HepG2 (cell line): ENCODE data around the gene C6orf58. TPM values are rescaled to one million over a fixed set of nuclear protein-coding genes. Genes with fewer than 3 reads are reported as not detected.

Source experiments
- ATAC-seq: fragments of 200-7000 bp; cut with Tn5 transposase; 3 replicates; pipeline ENCODE4 v1.9.1; 2020; ENCODE audit warnings: mild to moderate bottlenecking, moderate library complexity
- BruUV-seq: library from RNA; stranded (reverse); fragments of 400-500 nt; replicated peaks from 2 replicates; lab custom pipeline; 2021; lab: Mats Ljungman, UMichigan
- CTCF ChIA-PET: fragments of 300-600 bp; formaldehyde crosslinking; extraction: SDS; loops from one replicate; lab custom pipeline; 2021; ENCODE audit warnings: low total read pairs, inconsistent platforms, low intra/inter-chr PET ratio; lab: Yijun Ruan, JAX
- POLR2A ChIA-PET: fragments of 350-600 bp; sonication (Branson Sonifier 250); formaldehyde crosslinking; loops from one replicate; lab custom pipeline; 2020; ENCODE audit warnings: antibody characterized with exemption, inconsistent platforms; lab: Yijun Ruan, JAX
- DNase-seq: peaks from one replicate; pipeline ENCODE4 v3.0.0-alpha.2; 2015; ENCODE audit warnings: low spot score
- FAIRE-seq: peaks from 3 replicates; lab custom pipeline; 2011; peaks lifted over from hg19 to GRCh38; lab: Jason Lieb, UNC
- H2AFZ ChIP-seq: one replicate; pipeline ENCODE4 v1.6.1; 2011; ENCODE audit warnings: low read length, inconsistent platforms
- H3K27ac ChIP-seq: fragments of 300-600 bp; 3 replicates; pipeline ENCODE4 v1.8.0; 2011; ENCODE audit warnings: mixed run types, mild to moderate bottlenecking, mixed read lengths, low read length, inconsistent platforms; ENCODE audit not compliant: insufficient read depth; ENCODE audit errors: extremely low read length
- H3K27me3 ChIP-seq, 2 experiments: fragments of 200-600 bp in 1 of 2; 2 replicates in 1 of 2; 3 replicates in 1 of 2; pipeline versions ENCODE4 v1.6.0 to v1.8.0; 2011; ENCODE audit warnings: low read length in 2 of 2, mild to moderate bottlenecking in 2 of 2, moderate library complexity in 2 of 2, inconsistent platforms in 1 of 2; ENCODE audit not compliant: insufficient read depth in 2 of 2, control insufficient read depth in 1 of 2
- H3K36me3 ChIP-seq, 2 experiments: fragments of 200-600 bp in 1 of 2; replicated peaks in 1 of 2; 2 replicates in 1 of 2; 3 replicates in 1 of 2; pipeline versions ENCODE4 v1.5.1 to v1.8.0; 2011; ENCODE audit warnings: low read length in 2 of 2, inconsistent platforms in 1 of 2; ENCODE audit not compliant: insufficient read depth in 2 of 2, control insufficient read depth in 1 of 2
- H3K4me1 ChIP-seq: 2 replicates; pipeline ENCODE4 v1.5.1; 2012; ENCODE audit warnings: low read length, inconsistent platforms; ENCODE audit not compliant: insufficient read depth
- H3K4me2 ChIP-seq: 2 replicates; pipeline ENCODE4 v1.6.0; 2011; ENCODE audit warnings: low read depth, low read length, inconsistent platforms
- H3K4me3 ChIP-seq, 3 experiments: fragments of 200-600 bp in 1 of 3; sonication (generic), shearing (Covaris generic) in 1 of 3; replicated peaks in 1 of 3; 2 replicates each; pipeline ENCODE4 v1.5.1; 2011 to 2016; ENCODE audit warnings: low read length in 3 of 3, inconsistent platforms in 2 of 3, low read depth in 2 of 3, mild to moderate bottlenecking in 2 of 3, control low read depth in 1 of 3, mixed read lengths in 1 of 3; ENCODE audit not compliant: insufficient read depth in 1 of 3
- H3K79me2 ChIP-seq: one replicate; pipeline ENCODE4 v1.6.1; 2011; ENCODE audit warnings: low read length, inconsistent platforms; ENCODE audit not compliant: insufficient read depth
- H3K9ac ChIP-seq: 2 replicates; pipeline ENCODE4 v1.6.0; 2011; ENCODE audit warnings: mild to moderate bottlenecking, low read depth, low read length, inconsistent platforms; ENCODE audit not compliant: insufficient read depth
- H3K9me3 ChIP-seq: 2 replicates; pipeline ENCODE4 v1.5.1; 2012; ENCODE audit warnings: mild to moderate bottlenecking, low read length
- H4K20me1 ChIP-seq: 2 replicates; pipeline ENCODE4 v1.6.0; 2011; ENCODE audit warnings: inconsistent platforms, mild to moderate bottlenecking, low read length, moderate library complexity; ENCODE audit not compliant: insufficient read depth
- ARNT2 ChIP-seq: sonication (generic); formaldehyde crosslinking; IDR thresholded peaks from 2 replicates; pipeline ENCODE4 v1.8.0; 2022; ENCODE audit warnings: mild to moderate bottlenecking, low read depth, missing genetic modification reagents, moderate library complexity
- CC2D1A ChIP-seq: sonication (generic); formaldehyde crosslinking; IDR thresholded peaks from 2 replicates; pipeline ENCODE4 v1.8.1; 2023; ENCODE audit warnings: mild to moderate bottlenecking, missing genetic modification reagents
- CREB3 ChIP-seq: sonication (generic); formaldehyde crosslinking; IDR thresholded peaks from 2 replicates; pipeline ENCODE4 v1.5.0; 2020; ENCODE audit warnings: missing genetic modification reagents
- ESRRA ChIP-seq: sonication (generic); formaldehyde crosslinking; IDR thresholded peaks from 2 replicates; pipeline ENCODE4 v1.5.1; 2020; ENCODE audit warnings: mild to moderate bottlenecking, low read depth, missing genetic modification reagents
- GABPB1 ChIP-seq: IDR thresholded peaks from 2 replicates; pipeline ENCODE4 v1.6.1; 2016; ENCODE audit warnings: mild to moderate bottlenecking, missing genetic modification reagents, moderate library complexity, missing compliant biosample characterization
- MBNL3 ChIP-seq: fragments of 250-450 bp; sonication (Bioruptor Pico); conservative IDR thresholded peaks from 2 replicates; pipeline ENCODE4 v1.8.0; 2022; ENCODE audit warnings: mild to moderate bottlenecking, inconsistent platforms
- MED1 ChIP-seq: sonication (generic); formaldehyde crosslinking; IDR thresholded peaks from 2 replicates; pipeline ENCODE4 v1.4.0; 2020; ENCODE audit warnings: missing genetic modification reagents
- NR3C1 ChIP-seq: sonication (generic); formaldehyde crosslinking; IDR thresholded peaks from 2 replicates; pipeline ENCODE4 v1.4.0; 2020; ENCODE audit warnings: missing genetic modification reagents
- TOE1 ChIP-seq: sonication (generic); formaldehyde crosslinking; IDR thresholded peaks from 2 replicates; pipeline ENCODE4 v1.4.0; 2020; ENCODE audit warnings: mild to moderate bottlenecking, missing genetic modification reagents
- ZNF274 ChIP-seq: sonication (generic); formaldehyde crosslinking; IDR thresholded peaks from 2 replicates; pipeline ENCODE4 v1.5.1; 2020; ENCODE audit warnings: mild to moderate bottlenecking, missing genetic modification reagents
- ZNF282 ChIP-seq: fragments of 450-650 bp; IDR thresholded peaks from 2 replicates; pipeline ENCODE4 v1.6.1; 2018; ENCODE audit not compliant: partially characterized antibody
- ZNF552 ChIP-seq: sonication (generic); formaldehyde crosslinking; IDR thresholded peaks from 2 replicates; pipeline ENCODE4 v1.9.0; 2022; ENCODE audit warnings: missing genetic modification reagents, mild to moderate bottlenecking, borderline replicate concordance
- ZNF629 ChIP-seq: sonication (generic); formaldehyde crosslinking; conservative IDR thresholded peaks from 2 replicates; pipeline ENCODE4 v1.5.0; 2020; ENCODE audit warnings: missing genetic modification reagents
- ZNF703 ChIP-seq: sonication (generic); formaldehyde crosslinking; IDR thresholded peaks from 2 replicates; pipeline ENCODE4 v1.5.1; 2020; ENCODE audit warnings: missing genetic modification reagents, mild to moderate bottlenecking, moderate library complexity, borderline replicate concordance
- ZNF713 ChIP-seq: sonication (generic); formaldehyde crosslinking; IDR thresholded peaks from 2 replicates; pipeline ENCODE4 v1.4.0; 2020; ENCODE audit warnings: mild to moderate bottlenecking, missing genetic modification reagents
- ZNF788 ChIP-seq: sonication (generic); formaldehyde crosslinking; IDR thresholded peaks from 2 replicates; pipeline ENCODE4 v1.5.0; 2020; ENCODE audit warnings: mild to moderate bottlenecking, missing genetic modification reagents, borderline replicate concordance
- WGBS: methylation state at CpG from one replicate; pipeline ENCODE4 v1.1.6; 2017; ENCODE audit warnings: low lambda C conversion rate; 5-methylcytosine and 5-hydroxymethylcytosine counted together
- in situ Hi-C: cut with HindIII; loops from 2 replicates; pipeline ENCODE4 v1.10.0; 2017; ENCODE audit warnings: low pct_unique_long_range_greater_than_20kb; ENCODE audit not compliant: extremely low pct_ligation_motif_present
- intact Hi-C: fragments of 100-400 bp; cut with micrococcal nuclease; formaldehyde crosslinking; loops from one replicate; pipeline ENCODE4 v1.10.0; 2022; ENCODE audit not compliant: unreplicated experiment
- polyA plus RNA-seq, 8 experiments: library from polyadenylated mRNA; depleted of rRNA in 3 of 8; stranded (reverse) in 7 of 8; unstranded in 1 of 8; fragments of >200 nt; fragmentation: Illumina TruSeq in 4 of 8; extraction: Trizol in 4 of 8; gene quantifications; 2 replicates each; pipeline versions ENCODE4 v1.2.1 to v1.2.3, GENCODE V29; 2011 to 2016; ENCODE audit warnings: low read depth in 4 of 8, missing spikeins in 1 of 8, mixed read lengths in 1 of 8; ENCODE audit not compliant: insufficient read depth in 1 of 8
- total RNA-seq, 5 experiments: library from RNA; depleted of rRNA; stranded (reverse); fragments of >200 nt; fragmentation: Illumina TruSeq; extraction: Trizol; gene quantifications; 2 replicates each; pipeline ENCODE4 v1.2.3, GENCODE V29; 2016; ENCODE audit warnings: low read depth in 1 of 5
- TF ChIP-seq, protein P1 (sequence below): sonication (generic); formaldehyde crosslinking; IDR thresholded peaks from 2 replicates; pipeline ENCODE4 v1.5.1; 2020; ENCODE audit warnings: missing genetic modification reagents, mild to moderate bottlenecking, borderline replicate concordance
- TF ChIP-seq, protein P2 (sequence below): sonication (generic); formaldehyde crosslinking; IDR thresholded peaks from 2 replicates; pipeline ENCODE4 v1.5.0; 2020; ENCODE audit warnings: mild to moderate bottlenecking, missing genetic modification reagents
- TF ChIP-seq, protein P3 (sequence below): IDR thresholded peaks from 2 replicates; pipeline ENCODE4 v1.6.1; 2016; ENCODE audit warnings: missing biosample characterization, missing genetic modification reagents, low read depth

C6orf58 gene
- total and polyA plus RNA-seq, 2 of the 13 experiments (the other 11 are each of a cell fraction or from before 2014, with no cell fraction given), result not detected

DNA sequence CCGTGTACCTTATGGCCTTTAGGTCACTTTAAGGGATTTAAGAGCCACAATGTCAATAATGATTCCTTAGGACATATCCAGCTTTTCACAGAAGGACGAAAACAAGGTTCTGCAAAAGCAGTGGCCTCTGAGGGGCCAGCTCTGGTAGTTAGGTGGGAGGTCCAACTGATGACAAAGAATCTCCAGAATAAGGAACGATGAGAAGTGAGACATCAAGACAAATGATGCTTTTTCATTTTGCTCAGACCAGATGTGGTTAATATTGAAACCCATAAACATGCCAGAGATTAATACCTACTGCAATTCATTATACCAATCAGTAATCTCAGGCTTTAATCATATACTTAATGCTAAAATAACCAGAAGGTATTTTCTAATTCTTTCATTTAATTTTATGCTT is 1.9 kb downstream of the C6orf58 start:
- CTCF ChIA-PET, result no interaction called here
- 2% methylated on average over 3 of the region's 3 CpGs for WGBS

DNA sequence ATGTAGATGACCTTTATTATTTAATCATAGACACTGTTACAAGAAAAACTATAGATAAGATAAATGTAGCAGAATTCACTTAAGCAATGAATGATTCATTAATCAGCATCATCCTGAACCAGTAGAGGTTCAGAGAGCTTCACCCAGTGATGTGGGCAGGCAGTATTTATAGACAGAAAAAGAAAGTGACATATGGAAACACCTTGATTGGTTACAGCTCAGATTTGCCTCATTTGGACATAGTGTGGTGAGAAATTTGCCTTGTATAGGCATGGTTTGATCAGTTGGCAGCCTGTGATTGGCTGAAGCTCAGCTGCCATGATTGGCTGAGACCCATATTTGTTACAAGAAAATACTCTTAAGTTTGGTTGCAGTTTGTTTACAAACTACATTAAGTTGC is 4.6 kb downstream of the C6orf58 start:
- intact Hi-C loops (no loop called here), in situ Hi-C loops (no loop called here)
- BruUV-seq, result no TSS peak
- no peak overlapping the region for H3K9ac ChIP-seq
- no peak overlapping the region for H2AFZ ChIP-seq
- H3K79me2 ChIP-seq, result no peaks in the 10 kb centered on the region
- ATAC-seq, result no peak
- FAIRE-seq, result no peak
- no peaks in the 10 kb centered on the region for H3K9me3 ChIP-seq
- no peak overlapping the region for H3K4me3 ChIP-seq
- H4K20me1 ChIP-seq, result no peaks in the 10 kb centered on the region
- H3K27me3 ChIP-seq, result no peaks in the 10 kb centered on the region
- no peak overlapping the region for H3K27ac ChIP-seq
- H3K4me2 ChIP-seq, result no peak overlapping the region
- peaks cover 5% of the 10 kb centered on the region; the same call in 1 of the 2 replicates for H3K4me1 ChIP-seq
- CTCF ChIA-PET, result no interaction called here
- no peaks in the 10 kb centered on the region for H3K36me3 ChIP-seq
- POLR2A ChIA-PET, result no interaction called here
- no peak for DNase-seq
- TF ChIP-seq GABPB1 (CRISPR knock-in tag) (no peak), ZNF703 (CRISPR knock-in tag) (no peak), ARNT2 (CRISPR knock-in tag) (no peak), MED1 (no peak), MBNL3 (CRISPR knock-in tag) (no peak), CREB3 (CRISPR knock-in tag) (no peak), CC2D1A (CRISPR knock-in tag) (no peak), ZNF282 (no peak), ZNF552 (CRISPR knock-in tag) (no peak), ZNF274 (no peak)
- TF ChIP-seq, protein P1, sequence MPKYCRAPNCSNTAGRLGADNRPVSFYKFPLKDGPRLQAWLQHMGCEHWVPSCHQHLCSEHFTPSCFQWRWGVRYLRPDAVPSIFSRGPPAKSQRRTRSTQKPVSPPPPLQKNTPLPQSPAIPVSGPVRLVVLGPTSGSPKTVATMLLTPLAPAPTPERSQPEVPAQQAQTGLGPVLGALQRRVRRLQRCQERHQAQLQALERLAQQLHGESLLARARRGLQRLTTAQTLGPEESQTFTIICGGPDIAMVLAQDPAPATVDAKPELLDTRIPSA, result no peak
- TF ChIP-seq, protein P2, sequence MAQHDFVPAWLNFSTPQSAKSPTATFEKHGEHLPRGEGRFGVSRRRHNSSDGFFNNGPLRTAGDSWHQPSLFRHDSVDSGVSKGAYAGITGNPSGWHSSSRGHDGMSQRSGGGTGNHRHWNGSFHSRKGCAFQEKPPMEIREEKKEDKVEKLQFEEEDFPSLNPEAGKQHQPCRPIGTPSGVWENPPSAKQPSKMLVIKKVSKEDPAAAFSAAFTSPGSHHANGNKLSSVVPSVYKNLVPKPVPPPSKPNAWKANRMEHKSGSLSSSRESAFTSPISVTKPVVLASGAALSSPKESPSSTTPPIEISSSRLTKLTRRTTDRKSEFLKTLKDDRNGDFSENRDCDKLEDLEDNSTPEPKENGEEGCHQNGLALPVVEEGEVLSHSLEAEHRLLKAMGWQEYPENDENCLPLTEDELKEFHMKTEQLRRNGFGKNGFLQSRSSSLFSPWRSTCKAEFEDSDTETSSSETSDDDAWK (CRISPR knock-in tag), result no peak

More for the DNA sequence above, 1.9 kb downstream of the C6orf58 start:
- Histone ChIP-seq H3K9me3 (no peaks in the 10 kb centered on the region), H3K27ac (no peak overlapping the region), H3K4me3 (no peak overlapping the region), H3K9ac (no peak overlapping the region), H3K36me3 (no peaks in the 10 kb centered on the region), H3K79me2 (no peaks in the 10 kb centered on the region), H2AFZ (no peak overlapping the region), H3K4me1 (no peaks in the 10 kb centered on the region), H3K4me2 (no peak overlapping the region), H4K20me1 (no peaks in the 10 kb centered on the region), H3K27me3 (no peaks in the 10 kb centered on the region)
- no TSS peak for BruUV-seq
- no peak for ATAC-seq
- intact Hi-C loops (no loop called here), in situ Hi-C loops (no loop called here)
- TF ChIP-seq ZNF629 (CRISPR knock-in tag), result no peak
- no peak for TF ChIP-seq TOE1
- no peak for TF ChIP-seq NR3C1 (CRISPR knock-in tag)
- TF ChIP-seq ESRRA, result no peak
- no peak for TF ChIP-seq ZNF713
- TF ChIP-seq, protein P3, sequence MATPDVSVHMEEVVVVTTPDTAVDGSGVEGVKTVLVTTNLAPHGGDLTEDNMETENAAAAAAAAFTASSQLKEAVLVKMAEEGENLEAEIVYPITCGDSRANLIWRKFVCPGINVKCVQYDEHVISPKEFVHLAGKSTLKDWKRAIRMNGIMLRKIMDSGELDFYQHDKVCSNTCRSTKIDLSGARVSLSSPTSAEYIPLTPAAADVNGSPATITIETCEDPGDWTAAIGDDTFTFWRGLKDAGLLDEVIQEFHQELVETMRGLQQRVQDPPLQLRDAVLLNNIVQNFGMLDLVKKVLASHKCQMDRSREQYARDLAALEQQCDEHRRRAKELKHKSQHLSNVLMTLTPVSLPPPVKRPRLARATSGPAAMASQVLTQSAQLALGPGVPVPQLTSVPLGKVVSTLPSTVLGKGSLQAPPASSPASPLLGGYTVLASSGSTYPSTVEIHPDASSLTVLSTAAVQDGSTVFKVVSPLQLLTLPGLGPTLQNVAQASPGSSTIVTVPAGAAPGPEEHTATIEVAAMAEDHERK (CRISPR knock-in tag), result no peak
- TF ChIP-seq ZNF788 (CRISPR knock-in tag), result no peak
- no peak for DNase-seq
- POLR2A ChIA-PET, result no interaction called here
- no peak for FAIRE-seq
